NT2/D1 (cell line): ENCODE results near the gene CCL22.

Experiments
- SUZ12 ChIP-seq: IDR thresholded peaks from 2 replicates; pipeline ENCODE4 v1.6.1; 2011; ENCODE audit not compliant: insufficient read length, insufficient read depth; ENCODE audit errors: extremely low read depth
- YY1 ChIP-seq: IDR thresholded peaks from 2 replicates; pipeline ENCODE4 v1.6.1; 2011; ENCODE audit not compliant: insufficient read length, insufficient read depth
- ZNF274 ChIP-seq: IDR thresholded peaks from 2 replicates; pipeline ENCODE4 v1.6.1; 2011; ENCODE audit warnings: mild to moderate bottlenecking, low read depth, low read length

DNA sequence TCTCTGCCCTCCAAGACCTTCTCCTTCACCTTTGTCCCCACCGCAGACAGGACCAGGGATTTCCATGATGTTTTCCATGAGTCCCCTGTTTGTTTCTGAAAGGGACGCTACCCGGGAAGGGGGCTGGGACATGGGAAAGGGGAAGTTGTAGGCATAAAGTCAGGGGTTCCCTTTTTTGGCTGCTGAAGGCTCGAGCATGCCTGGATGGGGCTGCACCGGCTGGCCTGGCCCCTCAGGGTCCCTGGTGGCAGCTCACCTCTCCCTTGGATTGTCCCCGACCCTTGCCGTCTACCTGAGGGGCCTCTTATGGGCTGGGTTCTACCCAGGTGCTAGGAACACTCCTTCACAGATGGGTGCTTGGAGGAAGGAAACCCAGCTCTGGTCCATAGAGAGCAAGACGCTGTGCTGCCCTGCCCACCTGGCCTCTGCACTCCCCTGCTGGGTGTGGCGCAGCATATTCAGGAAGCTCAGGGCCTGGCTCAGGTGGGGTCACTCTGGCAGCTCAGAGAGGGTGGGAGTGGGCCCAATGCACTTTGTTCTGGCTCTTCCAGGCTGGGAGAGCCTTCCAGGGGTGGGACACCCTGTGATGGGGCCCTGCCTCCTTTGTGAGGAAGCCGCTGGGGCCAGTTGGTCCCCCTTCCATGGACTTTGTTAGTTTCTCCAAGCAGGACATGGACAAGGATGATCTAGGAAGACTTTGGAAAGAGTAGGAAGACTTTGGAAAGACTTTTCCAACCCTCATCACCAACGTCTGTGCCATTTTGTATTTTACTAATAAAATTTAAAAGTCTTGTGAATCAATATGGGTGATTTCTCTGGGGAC is 25.9 kb downstream of the CCL22 start:
- no peak for TF ChIP-seq SUZ12
- TF ChIP-seq YY1: no peak
- TF ChIP-seq ZNF274: no peak
